ENCODE results near the gene SLC13A3.

The SLC13A3 gene, protein sequence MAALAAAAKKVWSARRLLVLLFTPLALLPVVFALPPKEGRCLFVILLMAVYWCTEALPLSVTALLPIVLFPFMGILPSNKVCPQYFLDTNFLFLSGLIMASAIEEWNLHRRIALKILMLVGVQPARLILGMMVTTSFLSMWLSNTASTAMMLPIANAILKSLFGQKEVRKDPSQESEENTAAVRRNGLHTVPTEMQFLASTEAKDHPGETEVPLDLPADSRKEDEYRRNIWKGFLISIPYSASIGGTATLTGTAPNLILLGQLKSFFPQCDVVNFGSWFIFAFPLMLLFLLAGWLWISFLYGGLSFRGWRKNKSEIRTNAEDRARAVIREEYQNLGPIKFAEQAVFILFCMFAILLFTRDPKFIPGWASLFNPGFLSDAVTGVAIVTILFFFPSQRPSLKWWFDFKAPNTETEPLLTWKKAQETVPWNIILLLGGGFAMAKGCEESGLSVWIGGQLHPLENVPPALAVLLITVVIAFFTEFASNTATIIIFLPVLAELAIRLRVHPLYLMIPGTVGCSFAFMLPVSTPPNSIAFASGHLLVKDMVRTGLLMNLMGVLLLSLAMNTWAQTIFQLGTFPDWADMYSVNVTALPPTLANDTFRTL

DNA sequence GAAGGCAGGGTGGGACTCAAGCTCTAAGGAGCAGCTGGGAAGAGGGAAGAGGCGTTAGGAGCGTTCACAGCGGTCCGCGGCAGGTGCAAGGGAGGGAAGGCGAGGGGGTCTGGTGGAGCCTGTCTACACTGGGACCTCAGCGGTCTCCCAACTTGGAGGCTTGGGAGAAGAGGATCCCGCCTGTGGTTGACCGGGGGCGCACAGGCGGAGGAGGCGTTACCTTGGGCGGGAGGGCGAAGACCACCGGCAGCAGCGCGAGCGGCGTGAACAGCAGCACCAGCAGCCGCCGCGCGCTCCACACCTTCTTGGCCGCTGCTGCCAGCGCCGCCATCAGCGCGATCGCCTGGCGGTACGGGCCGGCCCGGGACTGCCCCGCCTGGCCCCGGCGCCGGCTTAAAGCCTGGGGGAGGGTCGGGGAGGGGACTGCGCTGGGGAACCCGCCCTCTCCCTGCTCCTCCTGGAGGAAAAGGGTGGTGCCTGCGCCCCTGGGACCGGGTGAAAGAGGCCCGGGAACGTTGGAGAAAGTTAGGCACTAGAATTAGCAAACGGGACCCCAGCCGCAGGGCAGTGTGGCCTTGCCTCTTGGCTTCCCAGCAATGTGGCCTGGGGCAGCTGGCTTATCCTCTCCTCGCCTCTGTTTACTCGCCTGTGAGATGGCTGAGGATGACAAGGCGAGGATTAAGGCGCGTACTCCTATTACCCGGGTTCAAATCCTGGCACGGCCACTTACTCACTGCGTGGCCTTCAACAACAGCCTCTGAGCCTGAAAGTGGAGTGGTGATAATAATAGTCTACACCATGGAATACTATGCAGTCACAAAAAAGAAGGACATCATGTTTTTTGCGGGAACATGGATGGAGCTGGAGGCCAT, at the start of gene SLC13A3:
Gene SLC13A3, minus strand, starts transcription at position 369 of the 872 bp plus-strand sequence. Its CDS starts 38 bp downstream, at position 331.
- DNase-seq: no peak
- Mint-ChIP-seq H3K4me3 (no peak within 1 kb of the TSS), H3K27me3 (peaks cover 38 to 42% of the 10 kb centered on the region in 2 donors), H3K4me1 (peaks cover 3 to 4% of the 10 kb centered on the region in 2 donors), H3K27ac (no peak within 1 kb of the TSS), H3K36me3 (peaks cover 0 to 4% of the 10 kb centered on the region in 2 donors), H3K9me3 (no peaks in the 10 kb centered on the region)
- no peak for ATAC-seq (replicated peaks)

DNA sequence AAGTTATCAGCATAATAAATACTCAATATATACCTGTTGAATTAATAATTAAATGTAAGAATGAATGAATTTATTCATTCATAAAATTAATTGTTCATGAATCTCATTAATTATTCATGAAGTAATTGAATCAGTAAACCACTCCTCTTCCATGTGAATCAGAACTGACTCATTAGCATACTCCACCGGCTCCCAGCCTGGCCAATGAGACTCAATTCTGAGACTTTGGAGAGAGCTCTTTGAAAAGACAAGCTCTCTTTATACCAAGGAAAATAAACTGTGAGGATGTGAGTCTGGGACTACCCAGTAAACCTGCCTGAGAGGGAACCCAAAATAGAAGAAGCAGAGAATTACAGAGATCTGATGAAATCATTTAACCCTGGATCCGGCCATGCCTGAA, 49.8 kb upstream of the SLC13A3 start:
- H3K4me3 Mint-ChIP-seq: no peak overlapping the region
- no peak for ATAC-seq (replicated peaks)
- H3K4me1 Mint-ChIP-seq: no peaks in the 10 kb centered on the region
- peaks cover 34 to 51% of the 10 kb centered on the region in 2 donors for H3K27me3 Mint-ChIP-seq
- H3K36me3 Mint-ChIP-seq: no peaks in the 10 kb centered on the region
- no peak overlapping the region for H3K27ac Mint-ChIP-seq
- DNase-seq: no peak
- peaks cover 0 to 1% of the 10 kb centered on the region in 2 donors for H3K9me3 Mint-ChIP-seq

DNA sequence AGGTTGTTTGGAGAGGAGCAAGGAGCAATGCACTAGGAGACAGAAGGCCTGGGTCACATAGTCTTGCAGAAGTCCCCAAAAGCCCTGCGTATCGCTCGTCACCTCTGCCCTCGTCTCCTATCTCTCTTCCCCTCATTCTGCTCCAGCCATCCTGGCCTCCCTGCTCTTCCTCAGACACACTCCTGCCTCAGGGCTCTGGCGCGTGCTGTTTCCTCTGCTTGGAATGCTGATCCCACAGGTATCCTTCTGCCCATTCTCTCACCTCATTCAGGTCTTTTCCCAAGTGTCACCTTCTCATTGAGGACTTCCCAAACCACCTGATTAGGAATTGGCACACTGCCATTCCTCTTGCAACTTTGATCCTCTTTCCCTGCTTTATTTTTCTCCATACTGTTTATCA, 49.2 kb upstream of the SLC13A3 start:
- Mint-ChIP-seq H3K27me3 (peaks cover 34 to 49% of the 10 kb centered on the region in 2 donors), H3K36me3 (no peaks in the 10 kb centered on the region), H3K9me3 (peaks cover 0 to 1% of the 10 kb centered on the region in 2 donors), H3K27ac (peak overlapping the region; percentile 7), H3K4me1 (no peaks in the 10 kb centered on the region), H3K4me3 (no peak overlapping the region)
- no peak for DNase-seq
- no peak for ATAC-seq (replicated peaks)

DNA sequence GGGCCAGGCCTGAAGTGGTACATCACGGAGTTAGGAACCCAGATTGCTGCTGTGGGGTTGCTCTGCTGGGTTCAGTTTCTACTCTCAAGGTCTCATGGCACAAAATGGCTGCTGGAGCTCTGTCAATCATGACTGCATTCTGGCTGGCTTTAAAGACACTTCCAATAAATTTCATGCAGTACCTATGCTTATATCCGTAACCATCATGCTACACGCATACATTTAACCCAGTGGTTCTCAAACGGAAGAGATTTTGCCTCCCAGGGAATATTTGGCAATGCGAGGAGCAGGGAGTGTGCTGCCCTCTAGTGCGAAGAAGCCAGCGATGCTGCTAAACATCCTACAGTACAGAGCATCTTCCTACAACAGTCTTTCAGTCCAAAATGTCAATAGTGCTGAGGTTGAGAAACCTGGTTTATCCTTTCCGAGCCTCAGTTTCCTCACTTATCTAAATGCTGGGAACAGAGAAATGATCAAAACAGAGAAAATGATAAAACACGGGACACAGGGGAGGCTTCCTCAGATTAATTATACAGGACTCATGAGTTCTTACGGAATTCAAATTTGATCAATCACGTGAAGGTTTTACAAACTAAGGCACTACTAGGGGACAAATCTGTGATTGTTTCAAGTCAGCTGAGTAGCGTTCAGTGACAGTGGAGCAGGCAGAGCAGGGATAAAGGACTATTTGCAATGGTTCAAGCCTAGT, 48.5 kb upstream of the SLC13A3 start:
- ATAC-seq (replicated peaks) (no peak), DNase-seq (no peak)
- H3K9me3 Mint-ChIP-seq: peaks cover under 1 to 1% of the 10 kb centered on the region in 2 donors
- no peak overlapping the region for H3K27ac Mint-ChIP-seq
- peaks cover 0 to under 1% of the 10 kb centered on the region in 2 donors for H3K4me1 Mint-ChIP-seq
- no peaks in the 10 kb centered on the region for H3K36me3 Mint-ChIP-seq
- no peak overlapping the region for H3K4me3 Mint-ChIP-seq
- peaks cover 29 to 44% of the 10 kb centered on the region in 2 donors for H3K27me3 Mint-ChIP-seq

DNA sequence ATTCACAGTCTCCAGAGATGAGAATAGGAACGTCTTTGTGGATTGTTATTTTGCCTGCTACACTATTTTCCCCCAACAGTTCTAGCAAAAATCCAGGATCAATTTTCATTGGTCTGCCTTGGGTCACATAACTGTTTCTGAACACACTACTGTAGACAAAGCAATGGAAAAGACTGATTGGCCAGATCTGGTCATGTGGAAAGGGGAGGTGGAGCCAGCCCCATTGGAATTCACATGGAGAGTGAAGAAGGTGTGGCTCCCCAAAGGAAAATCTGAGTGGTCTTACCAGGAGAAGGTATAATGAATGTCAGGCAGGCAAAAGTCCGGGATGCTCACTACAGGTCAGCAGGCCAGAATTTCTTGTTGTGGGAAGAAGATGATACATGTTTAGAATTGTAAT, 47.5 kb upstream of the SLC13A3 start:
- DNase-seq (no peak), ATAC-seq (replicated peaks) (no peak)
- H3K36me3 Mint-ChIP-seq: no peaks in the 10 kb centered on the region
- no peak overlapping the region for H3K4me3 Mint-ChIP-seq
- peaks cover 3 to 4% of the 10 kb centered on the region in 2 donors for H3K9me3 Mint-ChIP-seq
- H3K4me1 Mint-ChIP-seq: peaks cover 3 to 6% of the 10 kb centered on the region in 2 donors
- peaks cover 29 to 34% of the 10 kb centered on the region in 2 donors for H3K27me3 Mint-ChIP-seq
- no peak overlapping the region for H3K27ac Mint-ChIP-seq

DNA sequence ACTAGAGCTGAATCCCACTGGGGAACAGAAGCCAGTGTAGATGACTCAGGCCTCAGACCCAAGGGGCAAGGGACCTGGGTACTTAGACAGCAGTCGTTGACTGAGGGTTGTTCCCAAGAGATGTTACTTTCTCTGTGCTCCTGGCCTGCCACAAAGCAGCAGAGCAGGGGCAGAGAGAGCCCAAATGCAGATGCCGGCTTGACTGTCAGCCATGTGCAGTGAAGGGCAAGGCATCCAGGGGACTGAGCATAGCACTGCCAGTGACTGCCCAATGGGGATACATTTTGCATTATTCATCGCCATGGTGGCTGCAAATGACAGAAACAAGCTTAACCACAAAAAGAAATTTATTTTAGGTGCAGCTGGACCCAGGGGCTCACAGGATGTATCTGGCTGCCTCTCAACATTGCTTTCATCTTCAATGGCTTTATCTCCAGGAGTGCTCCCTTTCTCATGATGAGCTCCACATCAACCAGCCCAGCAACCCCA, 45.6 kb upstream of the SLC13A3 start:
- peak in 1 of 2 donors; percentile 38 for ATAC-seq (replicated peaks)
- no peaks in the 10 kb centered on the region for H3K36me3 Mint-ChIP-seq
- peaks cover 3 to 6% of the 10 kb centered on the region in 2 donors for H3K4me1 Mint-ChIP-seq
- peaks cover 3 to 4% of the 10 kb centered on the region in 2 donors for H3K9me3 Mint-ChIP-seq
- no peak overlapping the region for H3K27ac Mint-ChIP-seq
- no peak for DNase-seq
- no peak overlapping the region for H3K4me3 Mint-ChIP-seq
- H3K27me3 Mint-ChIP-seq: peaks cover 29 to 32% of the 10 kb centered on the region in 2 donors

DNA sequence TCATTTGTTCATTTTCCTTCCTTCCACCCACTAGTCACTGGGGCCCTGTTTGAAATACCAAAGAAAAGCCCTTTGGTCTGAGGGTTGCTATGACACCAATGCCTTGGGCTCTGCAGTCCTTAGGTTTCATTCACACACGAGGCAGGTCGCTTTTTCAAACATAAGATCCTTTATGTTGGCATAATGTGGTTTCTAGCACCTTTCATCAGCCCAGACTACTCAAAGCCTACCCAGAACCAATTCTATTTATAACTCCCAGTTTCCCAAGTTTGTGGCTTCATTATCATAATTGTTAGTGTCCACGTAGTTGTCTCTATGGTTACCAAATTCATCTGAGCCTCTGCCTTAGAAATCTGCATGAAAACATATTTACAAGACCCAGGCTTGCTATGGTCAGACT, 44.6 kb upstream of the SLC13A3 start:
- Mint-ChIP-seq H3K27me3 (peaks cover 29 to 32% of the 10 kb centered on the region in 2 donors), H3K4me3 (no peak overlapping the region), H3K36me3 (no peaks in the 10 kb centered on the region), H3K27ac (no peak overlapping the region), H3K9me3 (peaks cover 3 to 4% of the 10 kb centered on the region in 2 donors), H3K4me1 (peaks cover 3 to 9% of the 10 kb centered on the region in 2 donors)
- ATAC-seq (replicated peaks): no peak
- no peak for DNase-seq

DNA sequence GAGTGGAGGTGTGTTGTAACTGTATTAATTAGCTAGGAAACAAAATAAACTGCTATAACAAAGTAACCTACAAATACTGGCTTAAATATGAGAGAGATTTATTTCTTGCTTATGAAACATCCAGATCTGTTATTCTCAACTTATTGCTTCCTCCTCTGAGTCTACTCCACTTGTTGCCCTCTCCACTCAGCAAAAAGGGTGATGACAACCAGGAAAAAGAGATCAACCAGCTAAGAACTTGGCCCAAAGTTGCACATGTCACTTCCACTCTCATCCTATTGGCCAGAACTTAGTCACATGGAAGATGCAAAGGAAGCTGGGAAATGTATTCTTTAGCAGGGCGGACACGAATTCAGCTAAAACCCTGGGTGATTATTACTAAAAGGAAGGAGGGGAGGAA, 43.2 kb upstream of the SLC13A3 start:
- H3K4me1 Mint-ChIP-seq: peaks cover 5 to 16% of the 10 kb centered on the region in 2 donors
- ATAC-seq (replicated peaks): peak in 1 of 2 donors; percentile 29
- DNase-seq: no peak
- no peak overlapping the region for H3K4me3 Mint-ChIP-seq
- peaks cover 17 to 18% of the 10 kb centered on the region in 2 donors for H3K27me3 Mint-ChIP-seq
- peaks cover 3 to 4% of the 10 kb centered on the region in 2 donors for H3K9me3 Mint-ChIP-seq
- no peaks in the 10 kb centered on the region for H3K36me3 Mint-ChIP-seq
- H3K27ac Mint-ChIP-seq: no peak overlapping the region

DNA sequence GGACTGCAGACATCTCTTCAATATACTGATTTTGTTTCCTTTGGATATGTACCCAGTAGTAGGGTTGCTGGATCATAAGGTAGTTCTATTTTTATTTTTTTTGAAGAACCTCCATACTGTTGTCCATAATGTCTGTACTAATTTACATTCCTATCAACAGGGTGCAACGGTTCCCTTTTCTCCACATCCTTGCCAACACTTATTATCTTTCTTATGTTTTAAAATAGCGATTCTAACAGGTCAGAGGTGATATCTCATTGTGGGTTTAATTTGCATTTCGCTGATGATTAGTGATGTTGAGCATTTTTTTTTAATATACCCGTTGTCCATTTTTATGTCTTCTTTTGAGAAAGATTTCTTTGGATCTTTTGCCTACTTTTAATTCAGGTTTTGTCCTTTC, 39.9 kb upstream of the SLC13A3 start:
- peaks cover 3 to 6% of the 10 kb centered on the region in 2 donors for H3K36me3 Mint-ChIP-seq
- H3K9me3 Mint-ChIP-seq: peaks cover 2 to 4% of the 10 kb centered on the region in 2 donors
- peaks cover 0 to 4% of the 10 kb centered on the region in 2 donors for H3K27me3 Mint-ChIP-seq
- H3K4me3 Mint-ChIP-seq: no peak overlapping the region
- peaks cover 21 to 38% of the 10 kb centered on the region in 2 donors for H3K4me1 Mint-ChIP-seq
- no peak for DNase-seq
- no peak for ATAC-seq (replicated peaks)
- no peak overlapping the region for H3K27ac Mint-ChIP-seq

DNA sequence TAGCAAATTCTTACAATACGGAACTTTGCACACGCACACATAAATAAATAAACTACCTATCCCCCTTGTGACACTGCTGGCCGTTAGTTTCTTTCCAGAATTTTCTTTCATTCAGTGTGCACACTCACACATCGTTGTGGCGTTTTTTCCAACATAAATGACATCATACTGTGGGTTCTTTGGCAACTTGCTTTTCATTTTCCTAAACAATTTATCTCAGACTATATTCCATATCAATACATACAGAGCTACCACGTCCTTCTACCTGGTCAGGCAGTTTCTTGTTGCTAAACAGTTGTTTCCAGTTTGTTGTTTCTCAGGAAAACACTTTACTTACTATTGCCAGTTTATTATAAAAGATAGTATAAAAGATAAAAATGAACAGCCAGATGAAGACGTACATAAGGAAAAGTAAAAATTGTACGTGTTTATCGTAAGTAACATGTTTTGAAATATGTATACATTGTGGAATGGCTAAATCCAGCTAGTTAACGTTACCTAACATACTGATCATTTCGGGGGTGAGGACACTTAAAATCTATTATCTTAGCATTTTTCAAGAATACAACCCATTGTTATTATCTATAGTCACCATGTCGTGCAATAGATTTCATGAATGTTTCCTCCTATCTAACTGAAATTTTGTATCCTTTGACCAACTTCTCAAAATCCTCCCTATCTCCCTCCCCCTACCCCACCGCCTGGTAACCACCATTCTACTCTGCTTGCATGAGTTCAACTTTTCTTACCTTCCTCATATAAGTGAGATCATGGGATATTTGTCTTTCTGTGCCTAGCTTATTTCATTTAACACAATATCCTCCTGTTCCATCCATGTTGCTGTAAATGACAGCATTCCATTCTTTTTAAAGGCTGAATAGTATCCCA, 39.2 kb upstream of the SLC13A3 start:
- Mint-ChIP-seq H3K4me1 (peaks cover 21 to 39% of the 10 kb centered on the region in 2 donors), H3K36me3 (peaks cover 3 to 11% of the 10 kb centered on the region in 2 donors), H3K27me3 (peaks cover 0 to 4% of the 10 kb centered on the region in 2 donors), H3K27ac (no peak overlapping the region), H3K9me3 (peaks cover 2 to 4% of the 10 kb centered on the region in 2 donors), H3K4me3 (peak overlapping the region; percentile 75 to 85)
- ATAC-seq (replicated peaks): no peak
- no peak for DNase-seq

DNA sequence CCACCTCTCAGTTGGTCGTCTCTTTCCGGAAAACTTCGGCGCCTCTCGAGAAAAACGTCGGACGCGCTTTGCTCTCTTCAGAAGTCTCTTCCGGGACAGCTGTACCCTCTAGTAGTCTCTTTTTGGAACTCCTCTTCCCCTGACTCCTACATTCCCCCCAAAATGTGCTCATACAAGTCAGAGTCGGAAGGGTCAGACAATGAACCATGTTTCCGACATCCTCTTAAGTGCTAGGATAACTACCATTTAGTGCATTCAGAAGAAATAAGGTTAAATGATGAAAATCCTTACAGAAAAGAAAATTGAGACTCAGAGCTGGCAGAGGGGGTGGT, 38.5 kb upstream of the SLC13A3 start:
- H3K9me3 Mint-ChIP-seq: peaks cover 2 to 3% of the 10 kb centered on the region in 2 donors
- ATAC-seq (replicated peaks) (no peak), DNase-seq (no peak)
- peak overlapping the region; percentile 85 to 91 for H3K4me3 Mint-ChIP-seq
- peaks cover 24 to 43% of the 10 kb centered on the region in 2 donors for H3K4me1 Mint-ChIP-seq
- peaks cover 0 to 3% of the 10 kb centered on the region in 2 donors for H3K27me3 Mint-ChIP-seq
- peak overlapping the region; percentile 92 for H3K27ac Mint-ChIP-seq
- peaks cover 7 to 16% of the 10 kb centered on the region in 2 donors for H3K36me3 Mint-ChIP-seq

DNA sequence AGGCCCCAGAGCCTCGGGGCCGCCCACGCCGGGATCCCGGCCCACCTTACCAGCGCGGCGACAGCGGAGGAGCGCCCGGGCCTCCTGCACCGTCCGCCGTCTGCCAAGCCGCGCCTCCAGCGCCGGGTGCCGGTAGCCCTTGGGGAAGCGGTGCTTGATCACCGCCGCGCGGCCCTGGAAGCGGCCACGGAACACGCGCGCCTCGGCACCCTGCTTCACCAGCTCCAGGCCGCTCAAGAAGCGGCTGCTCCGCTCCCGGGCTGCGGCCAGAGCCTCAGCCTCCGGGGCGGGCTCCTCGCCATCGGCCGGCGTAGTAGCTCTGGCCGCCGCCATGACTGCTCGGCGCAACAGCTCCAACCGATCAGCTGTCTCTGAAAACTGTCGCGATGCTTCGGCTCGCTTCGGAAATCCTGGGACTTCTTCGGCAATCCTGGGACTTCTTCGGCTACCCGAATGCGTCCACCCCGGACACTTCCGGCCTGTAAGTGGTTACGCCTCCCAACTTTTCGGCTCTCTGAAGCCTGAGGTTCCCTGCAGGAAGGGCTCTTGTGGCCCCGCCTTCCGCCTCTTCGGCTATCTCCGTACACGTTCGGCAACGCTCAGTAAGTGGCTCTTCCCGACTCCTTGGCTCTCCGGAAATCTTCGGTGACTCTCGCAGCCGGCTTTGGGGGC, 38.0 kb upstream of the SLC13A3 start, which contains the start of gene TP53RK:
Gene TP53RK, minus strand, starts transcription at position 363 of the 672 bp plus-strand sequence. Its CDS starts 30 bp downstream, at position 333.
- Mint-ChIP-seq H3K9me3 (no peaks in the 10 kb centered on the region), H3K4me3 (peak within 1 kb of the TSS; percentile 85 to 91), H3K27me3 (no peaks in the 10 kb centered on the region), H3K4me1 (peaks cover 21 to 39% of the 10 kb centered on the region in 2 donors), H3K36me3 (peaks cover 7 to 16% of the 10 kb centered on the region in 2 donors), H3K27ac (peak within 1 kb of the TSS; percentile 92)
- DNase-seq (peak; percentile 97), ATAC-seq (replicated peaks) (peak; percentile 95 to 96)

Data from stimulated activated naive B cell treated with anti-CD40 and anti-IgM and Interleukin-4, amounts not matched to agents 10 μg/mL and 1 μg/mL and 100 μg/mL, for 72 hours (primary cell).